GM12891 (cell line): ENCODE measurements around the gene DAZAP1. TPM values are rescaled to one million over a fixed set of nuclear protein-coding genes. Genes with fewer than 3 reads are reported as not detected.

ENCODE experiments used
- DNase-seq: peaks from one replicate; pipeline ENCODE4 v3.0.0; 2011; ENCODE audit warnings: low spot score; ENCODE audit not compliant: insufficient read length
- FAIRE-seq: peaks from 2 replicates; lab custom pipeline; 2011; peaks lifted over from hg19 to GRCh38; lab: Jason Lieb, UNC
- PAX5 ChIP-seq: IDR thresholded peaks from 2 replicates; pipeline ENCODE4 v1.6.1; 2011; ENCODE audit warnings: low read length, moderate library complexity, mild to moderate bottlenecking; ENCODE audit not compliant: insufficient read depth, severe bottlenecking
- POLR2A ChIP-seq: IDR thresholded peaks from 2 replicates; pipeline ENCODE4 v1.6.1; 2011; ENCODE audit warnings: low read depth, low read length, control low read depth
- POLR2AphosphoS5 ChIP-seq: IDR thresholded peaks from 2 replicates; pipeline ENCODE4 v1.6.1; 2011; ENCODE audit warnings: low read depth, low read length, control low read depth
- POU2F2 ChIP-seq: IDR thresholded peaks from 2 replicates; pipeline ENCODE4 v1.6.1; 2011; ENCODE audit warnings: low read depth, mild to moderate bottlenecking, control low read depth, low read length, moderate library complexity
- SPI1 ChIP-seq: IDR thresholded peaks from 2 replicates; pipeline ENCODE4 v1.6.1; 2011; ENCODE audit warnings: low read depth, low read length, control low read depth
- TAF1 ChIP-seq: IDR thresholded peaks from 2 replicates; pipeline ENCODE4 v1.6.1; 2011; ENCODE audit warnings: low read depth, low read length, control low read depth
- polyA plus RNA-seq: library from polyadenylated mRNA; unstranded; fragments of >200 nt; gene quantifications from one replicate; pipeline ENCODE4 v1.2.1, GENCODE V29; 2012; ENCODE audit warnings: low read depth, missing spikeins, inconsistent platforms; ENCODE audit not compliant: missing spikeins

The DAZAP1 gene
- 73.3 TPM for polyA plus RNA-seq

- FAIRE-seq: no peak
- no peak for DNase-seq
- TF ChIP-seq TAF1 (no peak), POLR2AphosphoS5 (no peak), SPI1 (no peak), POU2F2 (no peak), PAX5 (no peak), POLR2A (no peak)
These were observed at the start of gene DAZAP1 for GRCh38 chr19:1407528-1408299. TSS of gene DAZAP1 (plus strand) at chr19:1407586. CDS start at chr19:1407774, 188 bp downstream.

GRCh38 chr19:1360126-1360817, 47.1 kb upstream of the DAZAP1 start:
- no peak for TF ChIP-seq POLR2AphosphoS5
- TF ChIP-seq POLR2A: no peak
- no peak for TF ChIP-seq SPI1
- TF ChIP-seq POU2F2: no peak
- TF ChIP-seq PAX5: no peak
- no peak for TF ChIP-seq TAF1
- no peak for FAIRE-seq

GRCh38 chr19:1360818-1361461, 46.4 kb upstream of the DAZAP1 start:
- peak; percentile 50 for TF ChIP-seq SPI1
- no peak for TF ChIP-seq POLR2A
- DNase-seq (no peak), FAIRE-seq (no peak)

More at GRCh38 chr19:1360126-1360817, 47.1 kb upstream of the DAZAP1 start:
- DNase-seq: no peak

GRCh38 chr19:1361601-1362386, 45.6 kb upstream of the DAZAP1 start:
- no peak for DNase-seq
- no peak for TF ChIP-seq TAF1
- peak; percentile 66 for FAIRE-seq

- TF ChIP-seq POLR2AphosphoS5: no peak
- no peak for TF ChIP-seq PAX5
- TF ChIP-seq POLR2A: no peak
- DNase-seq: no peak
- FAIRE-seq: no peak
These were observed 44.8 kb upstream of the DAZAP1 start for GRCh38 chr19:1362387-1363257.

GRCh38 chr19:1363599-1363998, 43.8 kb upstream of the DAZAP1 start:
- FAIRE-seq (no peak), DNase-seq (no peak)
- TF ChIP-seq PAX5 (no peak), SPI1 (peak; percentile 54)

- TF ChIP-seq POLR2AphosphoS5 (no peak), POU2F2 (no peak), PAX5 (no peak), TAF1 (no peak), POLR2A (no peak), SPI1 (no peak)
- no peak for DNase-seq
- peak; percentile 92 for FAIRE-seq
These were observed 43.2 kb upstream of the DAZAP1 start for GRCh38 chr19:1364070-1364704.

- FAIRE-seq: no peak
- DNase-seq: no peak
- TF ChIP-seq PAX5: no peak
- TF ChIP-seq TAF1: no peak
- no peak for TF ChIP-seq POLR2AphosphoS5
- TF ChIP-seq POU2F2: no peak
- TF ChIP-seq SPI1: no peak
- TF ChIP-seq POLR2A: no peak
These were observed 41.8 kb upstream of the DAZAP1 start for GRCh38 chr19:1365319-1366269.
